Measurements from ENCODE around the gene POLN.

POLN gene

GRCh38 chr4:2068566-2068965, 173.4 kb downstream of the POLN start:
- DNase-seq (ENCODE audit: low read depth, low spot score): no peak
- H3K4me3 ChIP-seq (ENCODE audit: low read depth, low read length): no peak overlapping the region
- TF ChIP-seq CTCF (IDR thresholded peaks at IDR 0.05; ENCODE audit: low read depth, low read length): no peak
- in situ Hi-C loops (cut with HindIII; ENCODE audit: low sequenced_read_pairs): no loop called here

GRCh38 chr4:2068198-2068470, 173.8 kb downstream of the POLN start:
- in situ Hi-C loops (cut with HindIII; ENCODE audit: low sequenced_read_pairs): no loop called here
- DNase-seq (ENCODE audit: low read depth, low spot score): no peak
- H3K4me3 ChIP-seq (ENCODE audit: low read depth, low read length): no peak overlapping the region
- TF ChIP-seq CTCF (IDR thresholded peaks at IDR 0.05; ENCODE audit: low read depth, low read length): no peak

GRCh38 chr4:2067446-2068197, 174.3 kb downstream of the POLN start:
- in situ Hi-C loops (cut with HindIII; ENCODE audit: low sequenced_read_pairs): no loop called here

GRCh38 chr4:2066571-2067445, 175.1 kb downstream of the POLN start:
- in situ Hi-C loops (cut with HindIII; ENCODE audit: low sequenced_read_pairs): no loop called here
- no peak for DNase-seq (ENCODE audit: low read depth, low spot score)
- TF ChIP-seq CTCF (IDR thresholded peaks at IDR 0.05; ENCODE audit: low read depth, low read length): no peak
- H3K4me3 ChIP-seq (ENCODE audit: low read depth, low read length): no peak overlapping the region

More at GRCh38 chr4:2067446-2068197, 174.3 kb downstream of the POLN start:
- no peak overlapping the region for H3K4me3 ChIP-seq (ENCODE audit: low read depth, low read length)
- DNase-seq (ENCODE audit: low read depth, low spot score): no peak
- TF ChIP-seq CTCF (IDR thresholded peaks at IDR 0.05; ENCODE audit: low read depth, low read length): no peak

GRCh38 chr4:2066011-2066551, 175.8 kb downstream of the POLN start:
- in situ Hi-C loops (cut with HindIII; ENCODE audit: low sequenced_read_pairs): no loop called here
- DNase-seq (ENCODE audit: low read depth, low spot score): no peak
- H3K4me3 ChIP-seq (ENCODE audit: low read depth, low read length): no peak overlapping the region
- no peak for TF ChIP-seq CTCF (IDR thresholded peaks at IDR 0.05; ENCODE audit: low read depth, low read length)

- no peak for DNase-seq (ENCODE audit: low read depth, low spot score)
- no peak for TF ChIP-seq CTCF (IDR thresholded peaks at IDR 0.05; ENCODE audit: low read depth, low read length)
- in situ Hi-C loops (cut with HindIII; ENCODE audit: low sequenced_read_pairs): no loop called here
- no peak overlapping the region for H3K4me3 ChIP-seq (ENCODE audit: low read depth, low read length)
Measured at GRCh38 chr4:2065106-2065930, 176.6 kb downstream of the POLN start.

Data from astrocyte of the spinal cord (primary cell).